ENCODE measurements around the gene NCK2.

- no peak for TF ChIP-seq CTCF (conservative IDR thresholded peaks at IDR 0.05 in 1 of 2, IDR thresholded peaks at IDR 0.05 in 1 of 2; ENCODE audit: extremely low read depth in 1 of 2, insufficient read depth in 1 of 2, low read depth in 1 of 2, low read length in 2 of 2)
- TF ChIP-seq EZH2 (IDR thresholded peaks at IDR 0.05; ENCODE audit: borderline replicate concordance, low read length): no peak
Observed at GRCh38 chr2:105809097-105809473, 64.4 kb downstream of the NCK2 start.
